Left renal cortex interstitium (tissue), 4 donors: ENCODE data around the gene PIWIL4. TPM values are rescaled to one million over a fixed set of nuclear protein-coding genes. Genes with fewer than 3 reads are reported as not detected.
"Not testable (repeated sequence)": the region's sequence is repeated elsewhere in the genome, so short reads cannot be mapped to it uniquely, and the experiment has no call there.

ENCODE experiments used
- DNase-seq, 4 donors: peaks; one replicate each; pipeline ENCODE4 v3.0.0-alpha.2; 2013; ENCODE audit warnings: low read depth in 4 of 4, low spot score in 2 of 4, missing footprints in 1 of 4
- polyA plus RNA-seq, 4 donors: library from polyadenylated mRNA; unstranded; fragments of 120-200 nt; gene quantifications; one replicate each; pipeline ENCODE4 v1.2.1, GENCODE V29; 2013; ENCODE audit not compliant: insufficient read length in 4 of 4

The PIWIL4 gene
- polyA plus RNA-seq, 4 donors, result 2.5 to 5.4 (median 4.5) TPM

- DNase-seq, result no peak
Observed at GRCh38 chr11:94583213-94583865, 16.2 kb downstream of the PIWIL4 start.

DNA sequence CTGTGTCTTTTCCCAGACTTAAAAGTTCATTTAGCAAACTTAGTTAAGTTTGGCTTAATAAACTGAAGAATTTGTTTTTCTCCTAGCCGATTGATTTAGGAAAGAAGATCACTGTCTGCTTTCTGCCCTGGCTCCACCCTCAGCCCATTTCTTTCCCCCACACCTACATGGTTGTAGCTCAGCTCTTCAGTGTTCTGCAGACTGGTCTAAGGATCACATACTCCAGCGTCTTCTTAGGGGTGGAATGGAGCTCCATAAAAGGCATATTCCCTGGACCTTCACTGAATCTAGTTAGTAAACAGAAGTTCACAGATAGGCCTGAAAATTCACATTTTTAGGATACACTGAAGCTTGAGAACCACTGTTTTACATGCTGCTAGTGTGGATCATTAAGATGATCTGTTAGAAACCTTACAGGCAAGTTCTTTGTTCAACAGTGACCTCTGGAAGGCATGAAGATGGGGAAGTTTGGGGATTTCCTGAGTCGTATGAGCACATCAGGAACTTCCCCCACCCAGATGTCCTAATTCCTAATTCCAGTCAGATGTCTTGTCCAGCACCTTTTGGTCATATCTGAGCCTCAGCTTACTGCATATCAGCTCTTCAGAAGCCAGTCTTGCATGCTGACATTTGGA is 16.8 kb downstream of the PIWIL4 start:
- DNase-seq, result no peak

- DNase-seq, result no peak
Observed at GRCh38 chr11:94584978-94585377, 17.8 kb downstream of the PIWIL4 start.

GRCh38 chr11:94585399-94585798 is 18.2 kb downstream of the PIWIL4 start:
- no peak for DNase-seq

DNA sequence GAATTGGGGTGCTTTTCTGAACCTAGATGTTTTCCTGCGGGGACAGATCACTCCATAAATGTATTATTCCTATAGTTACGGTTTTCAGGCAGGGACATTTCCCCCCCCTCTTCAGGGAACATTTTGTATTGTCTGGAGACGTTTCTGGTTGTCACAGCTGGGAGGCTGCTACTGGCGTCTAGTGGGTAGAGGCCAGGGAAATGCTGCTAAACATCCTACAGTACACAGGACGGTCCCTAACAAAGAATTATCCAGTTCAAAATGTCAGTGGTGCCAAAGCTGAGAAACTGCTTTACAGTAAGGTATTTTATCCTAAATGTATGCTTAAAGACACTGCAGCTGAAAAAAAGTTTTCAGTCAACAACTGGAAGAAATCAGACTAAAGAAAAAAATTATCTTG is 19.4 kb downstream of the PIWIL4 start:
- no peak for DNase-seq

- DNase-seq, result no peak
Observed at GRCh38 chr11:94586978-94587377, 19.8 kb downstream of the PIWIL4 start.

- peak in 1 of 4 donors; percentile 24 for DNase-seq
Observed at GRCh38 chr11:94588366-94588942, 21.3 kb downstream of the PIWIL4 start.

GRCh38 chr11:94590352-94591041 is 23.3 kb downstream of the PIWIL4 start:
- DNase-seq, result no peak

DNA sequence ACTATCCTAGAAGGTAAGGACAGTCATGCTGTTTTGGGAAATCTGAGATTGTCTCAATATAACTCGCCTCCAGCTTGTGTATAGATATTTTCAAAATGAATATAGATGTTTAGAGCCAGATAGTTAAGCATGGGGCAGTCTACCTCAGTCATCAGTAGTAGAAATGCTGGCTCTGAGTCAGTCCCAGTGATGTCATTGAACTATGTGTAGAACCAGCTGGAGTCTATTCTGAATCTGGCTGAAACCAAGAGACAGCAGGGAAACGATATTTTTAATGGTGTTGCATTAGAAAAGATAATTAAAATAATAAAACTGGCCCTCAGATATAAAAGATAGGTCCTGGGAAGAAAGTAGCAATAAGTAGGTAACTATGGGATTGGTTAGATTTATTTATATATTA is 25.9 kb downstream of the PIWIL4 start:
- DNase-seq, result no peak

DNA sequence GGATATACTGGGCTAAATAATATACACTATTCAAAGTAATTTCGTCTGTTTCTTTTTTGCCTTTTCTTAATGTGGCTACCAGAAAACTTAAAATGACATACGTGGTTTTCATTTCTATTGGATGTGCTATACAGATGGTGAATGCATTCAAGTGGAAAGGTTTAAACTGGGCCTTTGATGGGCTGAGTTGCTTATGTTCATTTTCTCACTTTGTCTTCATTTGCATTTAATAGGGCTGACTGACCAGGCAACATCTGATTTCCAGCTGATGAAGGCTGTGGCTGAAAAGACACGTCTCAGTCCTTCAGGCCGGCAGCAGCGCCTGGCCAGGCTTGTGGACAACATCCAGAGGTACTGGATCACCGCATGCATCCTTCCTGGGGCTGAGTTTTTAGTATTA is 27.9 kb downstream of the PIWIL4 start:
- no peak for DNase-seq

DNA sequence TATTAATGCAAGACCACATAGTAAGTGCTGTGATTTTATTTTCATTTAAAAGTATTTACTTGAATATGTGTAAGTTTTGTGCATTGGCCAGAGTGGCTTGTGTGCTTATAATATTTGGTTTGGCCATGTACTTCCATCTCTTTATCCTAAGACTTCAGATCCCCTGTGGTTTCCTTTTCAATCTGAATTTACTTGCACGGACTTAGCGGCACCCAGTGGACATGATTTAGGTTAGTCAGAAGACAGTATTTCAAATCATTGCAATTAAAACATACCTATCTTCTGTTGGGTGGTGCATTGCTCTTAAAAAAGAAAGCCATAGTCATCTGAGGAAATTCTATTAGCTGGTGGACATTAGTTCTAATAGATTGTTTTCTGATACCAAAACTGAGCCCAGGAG is 30.7 kb downstream of the PIWIL4 start:
- no peak for DNase-seq

DNA sequence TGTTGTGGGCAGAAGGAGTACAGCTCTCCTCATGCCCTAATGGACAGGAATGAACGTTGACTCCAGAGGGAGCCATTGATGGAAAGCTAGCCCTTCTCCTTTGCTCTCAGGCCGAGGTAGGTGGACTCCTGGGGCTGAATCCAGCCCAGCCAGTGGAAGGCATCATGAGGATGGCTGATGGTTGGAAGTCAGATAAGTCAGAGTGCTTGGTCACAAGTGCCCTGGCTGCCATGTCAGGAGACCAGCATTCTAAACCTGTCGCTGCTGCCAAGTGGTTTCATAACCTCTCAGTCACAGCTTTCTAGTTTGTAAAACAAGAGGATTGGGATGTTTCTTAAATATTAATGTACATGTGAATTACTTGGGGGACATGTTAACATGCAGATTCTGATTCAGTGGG is 32.3 kb downstream of the PIWIL4 start:
- no peak for DNase-seq

GRCh38 chr11:94602430-94603372 is 35.5 kb downstream of the PIWIL4 start:
- peak in 2 of 4 donors; percentile 27 to 51 for DNase-seq

DNA sequence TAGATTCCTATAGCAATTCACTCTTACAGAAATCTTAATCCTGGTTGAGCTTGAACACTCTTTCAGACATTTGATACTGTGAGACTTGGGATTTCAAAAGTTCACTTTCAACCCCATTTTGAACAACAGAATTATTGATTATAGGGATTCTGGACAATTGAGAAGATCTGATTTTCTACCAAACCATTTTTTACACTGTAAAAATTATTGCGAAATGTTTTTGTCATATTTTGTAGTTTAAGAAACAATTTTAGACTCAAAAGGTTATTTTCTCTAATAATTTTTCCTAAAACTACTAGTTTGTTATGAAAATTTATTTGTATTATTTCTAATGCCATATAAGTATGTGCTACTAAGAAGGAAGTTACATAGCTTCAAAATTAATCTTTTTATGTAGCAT is 36.4 kb downstream of the PIWIL4 start:
- no peak for DNase-seq

DNA sequence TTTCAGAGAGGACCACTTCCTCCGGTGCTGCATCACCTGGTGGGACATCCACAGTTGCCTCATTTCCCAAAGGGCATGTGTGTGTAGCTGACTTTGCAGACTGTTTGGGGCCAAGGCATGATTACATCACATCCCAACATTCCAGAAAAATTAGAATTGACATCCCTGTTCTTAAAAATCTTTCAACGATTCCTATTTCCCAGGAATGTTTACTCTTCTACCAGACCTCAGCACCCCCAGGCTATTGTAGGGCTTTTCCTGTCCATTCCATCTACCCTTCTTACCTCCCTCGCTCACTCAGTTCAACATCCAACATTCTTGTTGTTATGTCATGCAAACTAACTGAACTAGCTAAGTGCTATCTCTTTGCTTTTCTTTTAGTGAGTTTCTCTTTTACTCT is 37.3 kb downstream of the PIWIL4 start:
- no peak for DNase-seq

GRCh38 chr11:94613120-94613519 is 46.0 kb downstream of the PIWIL4 start:
- no peak for DNase-seq

- DNase-seq, result peak; percentile 58 to 83 (median 66)
Observed at GRCh38 chr11:94623120-94623735, 56.1 kb downstream of the PIWIL4 start.

GRCh38 chr11:94625422-94625821 is 58.3 kb downstream of the PIWIL4 start:
- not testable (repeated sequence) for DNase-seq

DNA sequence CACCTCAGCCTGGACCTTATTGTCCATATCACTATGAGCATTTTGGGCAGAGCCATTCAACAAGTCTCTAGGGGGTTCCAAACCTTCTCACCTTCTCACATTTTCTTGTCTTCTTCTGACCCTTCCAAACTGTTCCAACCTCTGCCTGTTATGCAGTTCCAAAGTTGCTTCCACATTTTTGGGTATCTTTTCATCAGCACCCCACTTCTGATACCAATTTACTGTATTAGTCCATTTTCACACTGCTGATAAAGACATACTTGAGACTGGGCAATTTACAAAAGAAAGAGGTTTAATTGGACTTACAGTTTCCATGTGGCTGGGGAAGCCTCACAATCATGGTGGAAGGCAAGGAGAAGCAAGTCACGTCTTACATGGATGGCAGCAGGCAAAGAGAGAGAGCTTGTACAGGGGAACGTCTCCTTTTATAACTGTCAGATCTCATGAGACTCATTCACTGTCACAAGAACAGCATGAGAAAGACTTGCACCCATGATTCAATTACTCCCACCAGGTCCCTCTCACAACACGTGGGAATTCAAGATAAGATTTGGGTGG is 59.9 kb downstream of the PIWIL4 start:
- not testable (repeated sequence) for DNase-seq

GRCh38 chr11:94629741-94630140 is 62.6 kb downstream of the PIWIL4 start:
- no peak for DNase-seq
